Measurements from ENCODE around the gene CYB5D1. TPM values are rescaled to one million over a fixed set of nuclear protein-coding genes. Genes with fewer than 3 reads are reported as not detected.

CYB5D1 gene
- total RNA-seq, 2 experiments from 2014 or later: 18.1 to 24.8 TPM

DNA sequence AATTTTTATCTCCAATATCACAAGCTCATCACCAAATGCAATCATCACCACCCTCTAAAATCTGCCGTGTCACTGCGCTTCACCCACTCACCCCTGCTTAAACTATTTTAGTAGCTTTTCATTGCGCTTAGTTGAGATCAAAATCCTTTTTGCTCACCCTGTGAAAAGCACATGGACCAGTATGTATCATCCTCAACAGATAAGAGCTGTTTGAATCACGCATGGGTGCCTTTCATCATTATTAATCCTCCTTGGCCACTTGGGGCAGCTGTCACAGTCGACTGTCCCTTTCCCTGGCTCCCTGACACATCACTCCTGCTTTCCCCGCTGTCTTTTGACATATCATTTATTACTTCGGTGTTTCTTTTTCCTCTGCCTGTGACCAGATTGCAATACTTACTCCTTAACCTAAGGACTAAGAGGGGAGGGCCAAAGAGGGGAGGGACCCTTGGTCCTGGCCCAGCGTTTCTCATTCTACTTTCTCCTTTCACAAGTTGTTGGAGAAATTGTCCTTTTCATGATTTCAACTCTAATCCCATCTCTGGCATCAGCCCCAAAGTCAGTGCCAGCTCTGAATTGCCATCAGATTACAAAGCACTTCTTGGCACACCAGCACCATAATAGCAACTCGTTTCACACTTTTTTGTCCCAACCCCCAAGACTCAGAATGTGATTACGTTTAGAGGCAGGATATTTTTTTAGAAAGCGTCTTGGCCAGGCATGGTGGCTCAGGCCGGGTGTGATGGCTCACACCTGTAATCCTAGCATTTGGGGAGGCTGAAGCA, 32.4 kb upstream of the CYB5D1 start:
- Histone ChIP-seq H2AFZ (ENCODE audit: low read length) (no peak overlapping the region), H3K27ac (ENCODE audit: low read depth, low read length, poor library complexity, severe bottlenecking) (no peak overlapping the region), H3K9me3 (ENCODE audit: low read length) (no peaks in the 10 kb centered on the region), H3K4me2 (ENCODE audit: low read length) (no peak overlapping the region), H3K36me3 (ENCODE audit: insufficient read depth, low read length) (no peaks in the 10 kb centered on the region), H3K4me1 (ENCODE audit: insufficient read depth, low read length, poor library complexity, severe bottlenecking) (no peaks in the 10 kb centered on the region), H3K79me2 (ENCODE audit: insufficient read depth, low read depth, low read length) (no peaks in the 10 kb centered on the region), H4K20me1 (ENCODE audit: insufficient read depth, low read length) (no peaks in the 10 kb centered on the region), H3K9me2 (ENCODE audit: insufficient read depth, low read length) (no peaks in the 10 kb centered on the region), H3K4me3 (ENCODE audit: low read depth, low read length, poor library complexity, severe bottlenecking) (no peak overlapping the region)
- no TSS peak for BruUV-seq (replicated peaks)
- no peak for TF ChIP-seq EZH2phosphoT487 (IDR thresholded peaks at IDR 0.05; ENCODE audit: borderline replicate concordance, low read depth, low read length)
- TF ChIP-seq, protein P1, sequence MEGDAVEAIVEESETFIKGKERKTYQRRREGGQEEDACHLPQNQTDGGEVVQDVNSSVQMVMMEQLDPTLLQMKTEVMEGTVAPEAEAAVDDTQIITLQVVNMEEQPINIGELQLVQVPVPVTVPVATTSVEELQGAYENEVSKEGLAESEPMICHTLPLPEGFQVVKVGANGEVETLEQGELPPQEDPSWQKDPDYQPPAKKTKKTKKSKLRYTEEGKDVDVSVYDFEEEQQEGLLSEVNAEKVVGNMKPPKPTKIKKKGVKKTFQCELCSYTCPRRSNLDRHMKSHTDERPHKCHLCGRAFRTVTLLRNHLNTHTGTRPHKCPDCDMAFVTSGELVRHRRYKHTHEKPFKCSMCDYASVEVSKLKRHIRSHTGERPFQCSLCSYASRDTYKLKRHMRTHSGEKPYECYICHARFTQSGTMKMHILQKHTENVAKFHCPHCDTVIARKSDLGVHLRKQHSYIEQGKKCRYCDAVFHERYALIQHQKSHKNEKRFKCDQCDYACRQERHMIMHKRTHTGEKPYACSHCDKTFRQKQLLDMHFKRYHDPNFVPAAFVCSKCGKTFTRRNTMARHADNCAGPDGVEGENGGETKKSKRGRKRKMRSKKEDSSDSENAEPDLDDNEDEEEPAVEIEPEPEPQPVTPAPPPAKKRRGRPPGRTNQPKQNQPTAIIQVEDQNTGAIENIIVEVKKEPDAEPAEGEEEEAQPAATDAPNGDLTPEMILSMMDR (conservative IDR thresholded peaks at IDR 0.05; ENCODE audit: low read length): peak; percentile 33; the same call in 1 of the 2 replicates
- no peak for DNase-seq (ENCODE audit: low spot score)
- ChIA-PET CTCF (ENCODE audit: unreplicated experiment) (no interaction called here), POLR2A (interaction anchor here (0.6 to 1.3 kb wide), 2 partner anchors 32 to 94 kb away, joined by 3 read pairs; partner anchors contain the start of gene NAA38)
- intact Hi-C loops (cut with micrococcal nuclease; ENCODE audit: unreplicated experiment): loop anchor here (10.0 kb wide), 1 partner anchor 219 kb away; no protein-coding TSS in a partner anchor

GRCh38 chr17:7830616-7831015, 27.2 kb upstream of the CYB5D1 start:
- Histone ChIP-seq H3K36me3 (ENCODE audit: insufficient read depth, low read length) (no peaks in the 10 kb centered on the region), H3K79me2 (ENCODE audit: insufficient read depth, low read depth, low read length) (no peaks in the 10 kb centered on the region), H3K4me1 (ENCODE audit: insufficient read depth, low read length, poor library complexity, severe bottlenecking) (peaks cover 12% of the 10 kb centered on the region), H3K9me2 (ENCODE audit: insufficient read depth, low read length) (no peaks in the 10 kb centered on the region), H3K9me3 (ENCODE audit: low read length) (no peaks in the 10 kb centered on the region), H3K4me3 (ENCODE audit: low read depth, low read length, poor library complexity, severe bottlenecking) (no peak overlapping the region), H4K20me1 (ENCODE audit: insufficient read depth, low read length) (no peaks in the 10 kb centered on the region), H3K4me2 (ENCODE audit: low read length) (no peak overlapping the region), H3K27ac (ENCODE audit: low read depth, low read length, poor library complexity, severe bottlenecking) (no peak overlapping the region), H2AFZ (ENCODE audit: low read length) (no peak overlapping the region)
- CTCF ChIA-PET (ENCODE audit: unreplicated experiment): no interaction called here
- no peak for DNase-seq (ENCODE audit: low spot score)
- no peak for TF ChIP-seq EZH2phosphoT487 (IDR thresholded peaks at IDR 0.05; ENCODE audit: borderline replicate concordance, low read depth, low read length)
- TF ChIP-seq, protein P1 (conservative IDR thresholded peaks at IDR 0.05; ENCODE audit: low read length): no peak
- no TSS peak for BruUV-seq (replicated peaks)
- intact Hi-C loops (cut with micrococcal nuclease; ENCODE audit: unreplicated experiment): loop anchor here (10.0 kb wide), 1 partner anchor 324 kb away; the partner anchor contains the start of gene PER1
- POLR2A ChIA-PET: no interaction called here

GRCh38 chr17:7831233-7831632, 26.6 kb upstream of the CYB5D1 start:
- Histone ChIP-seq H2AFZ (ENCODE audit: low read length) (no peak overlapping the region), H3K27ac (ENCODE audit: low read depth, low read length, poor library complexity, severe bottlenecking) (no peak overlapping the region), H3K79me2 (ENCODE audit: insufficient read depth, low read depth, low read length) (no peaks in the 10 kb centered on the region), H4K20me1 (ENCODE audit: insufficient read depth, low read length) (no peaks in the 10 kb centered on the region), H3K36me3 (ENCODE audit: insufficient read depth, low read length) (no peaks in the 10 kb centered on the region), H3K4me2 (ENCODE audit: low read length) (no peak overlapping the region), H3K9me3 (ENCODE audit: low read length) (no peaks in the 10 kb centered on the region), H3K9me2 (ENCODE audit: insufficient read depth, low read length) (no peaks in the 10 kb centered on the region), H3K4me3 (ENCODE audit: low read depth, low read length, poor library complexity, severe bottlenecking) (no peak overlapping the region), H3K4me1 (ENCODE audit: insufficient read depth, low read length, poor library complexity, severe bottlenecking) (peaks cover 12% of the 10 kb centered on the region)
- BruUV-seq (replicated peaks): no TSS peak
- intact Hi-C loops (cut with micrococcal nuclease; ENCODE audit: unreplicated experiment): loop anchor here (10.0 kb wide), 1 partner anchor 324 kb away; the partner anchor contains the start of gene PER1
- TF ChIP-seq, protein P1 (conservative IDR thresholded peaks at IDR 0.05; ENCODE audit: low read length): no peak
- TF ChIP-seq EZH2phosphoT487 (IDR thresholded peaks at IDR 0.05; ENCODE audit: borderline replicate concordance, low read depth, low read length): no peak
- ChIA-PET CTCF (ENCODE audit: unreplicated experiment) (no interaction called here), POLR2A (no interaction called here)
- no peak for DNase-seq (ENCODE audit: low spot score)

Data from OCI-LY7 (cell line).